LNCAP (cell line): ENCODE data around the gene SGK1.

Experiments
- TF ChIP-seq, protein P1 (sequence below): fragments of 450-650 bp; IDR thresholded peaks from 2 replicates; pipeline ENCODE4 v1.5.1; 2017; ENCODE audit warnings: mild to moderate bottlenecking

Gene SGK1

DNA sequence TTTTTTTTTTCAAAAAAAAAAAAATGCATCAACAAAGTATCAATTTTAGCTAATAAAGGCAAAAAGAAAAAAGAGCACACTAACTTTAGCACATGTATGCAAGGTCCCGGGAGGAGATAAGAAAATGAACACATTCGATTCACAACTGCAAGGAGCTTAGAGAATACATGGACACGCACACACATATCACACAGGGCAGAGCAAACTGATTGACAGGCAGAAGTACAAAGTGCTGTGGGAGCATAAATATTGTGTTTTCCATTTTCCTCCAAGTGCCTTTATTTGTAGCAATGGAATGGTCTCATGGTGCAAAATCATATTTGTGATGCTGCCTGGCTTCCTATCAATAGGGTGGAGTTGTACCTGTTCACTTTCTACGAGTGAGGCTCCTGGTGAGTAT is 63.8 kb downstream of the SGK1 start:
- TF ChIP-seq, protein P1, sequence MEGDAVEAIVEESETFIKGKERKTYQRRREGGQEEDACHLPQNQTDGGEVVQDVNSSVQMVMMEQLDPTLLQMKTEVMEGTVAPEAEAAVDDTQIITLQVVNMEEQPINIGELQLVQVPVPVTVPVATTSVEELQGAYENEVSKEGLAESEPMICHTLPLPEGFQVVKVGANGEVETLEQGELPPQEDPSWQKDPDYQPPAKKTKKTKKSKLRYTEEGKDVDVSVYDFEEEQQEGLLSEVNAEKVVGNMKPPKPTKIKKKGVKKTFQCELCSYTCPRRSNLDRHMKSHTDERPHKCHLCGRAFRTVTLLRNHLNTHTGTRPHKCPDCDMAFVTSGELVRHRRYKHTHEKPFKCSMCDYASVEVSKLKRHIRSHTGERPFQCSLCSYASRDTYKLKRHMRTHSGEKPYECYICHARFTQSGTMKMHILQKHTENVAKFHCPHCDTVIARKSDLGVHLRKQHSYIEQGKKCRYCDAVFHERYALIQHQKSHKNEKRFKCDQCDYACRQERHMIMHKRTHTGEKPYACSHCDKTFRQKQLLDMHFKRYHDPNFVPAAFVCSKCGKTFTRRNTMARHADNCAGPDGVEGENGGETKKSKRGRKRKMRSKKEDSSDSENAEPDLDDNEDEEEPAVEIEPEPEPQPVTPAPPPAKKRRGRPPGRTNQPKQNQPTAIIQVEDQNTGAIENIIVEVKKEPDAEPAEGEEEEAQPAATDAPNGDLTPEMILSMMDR, result no peak

DNA sequence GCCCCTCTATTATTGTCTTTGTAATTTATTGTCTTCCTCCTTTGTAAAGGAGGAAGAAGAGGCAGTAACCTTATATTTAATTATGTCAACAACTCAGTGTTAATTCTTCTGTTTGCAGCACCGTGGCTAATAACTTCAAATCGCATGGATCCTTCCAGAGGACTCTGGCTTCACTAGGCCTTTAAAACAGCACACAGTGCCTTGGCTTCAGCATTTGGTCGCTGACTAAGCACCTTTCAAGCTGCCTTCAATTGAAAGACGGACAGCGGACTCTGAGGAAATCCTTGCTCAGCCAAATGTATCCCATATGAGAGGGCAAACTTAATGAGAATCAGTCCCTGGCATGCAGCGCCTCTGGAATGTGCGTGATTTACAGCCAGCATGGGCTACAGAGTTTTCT is 64.2 kb downstream of the SGK1 start:
- TF ChIP-seq, protein P1, result no peak

DNA sequence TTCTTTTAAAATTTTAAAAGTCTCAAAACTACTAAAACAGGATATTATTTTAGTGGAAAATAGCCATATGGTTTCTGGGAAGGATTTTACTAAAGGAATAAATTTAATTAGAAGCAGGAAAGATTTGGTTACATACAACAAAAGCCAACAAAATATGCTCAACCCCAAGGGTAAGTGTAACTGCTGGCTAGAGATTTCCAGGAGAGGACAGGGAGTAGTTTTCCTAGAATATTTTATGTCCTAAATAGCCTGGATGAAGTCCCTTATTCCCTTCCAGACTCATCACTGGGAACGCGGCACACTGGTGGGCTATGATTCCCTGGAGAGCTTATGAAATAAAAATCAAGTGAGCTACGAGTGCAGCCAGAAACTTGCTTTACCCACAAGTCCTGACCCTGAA is 66.6 kb downstream of the SGK1 start:
- TF ChIP-seq, protein P1, result no peak

DNA sequence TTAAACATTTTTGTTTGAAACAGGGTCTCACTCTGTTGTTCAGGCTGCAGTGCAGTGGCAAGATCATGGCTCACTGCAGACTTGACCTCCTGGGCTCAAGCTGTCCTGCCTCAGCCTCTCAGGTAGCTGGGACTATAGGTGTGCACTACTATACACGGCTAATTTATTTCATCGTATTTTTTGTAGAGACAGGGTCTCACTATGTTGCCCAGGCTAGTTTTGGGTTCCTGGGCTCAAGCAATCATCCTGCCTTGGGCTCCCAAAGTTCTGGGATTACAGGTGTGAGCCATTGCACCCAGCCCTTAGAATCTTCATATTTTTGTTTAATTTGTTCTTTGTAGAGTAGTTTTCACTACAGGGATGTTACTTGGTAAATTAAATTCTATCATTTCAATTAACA is 67.1 kb downstream of the SGK1 start:
- TF ChIP-seq, protein P1, result no peak

DNA sequence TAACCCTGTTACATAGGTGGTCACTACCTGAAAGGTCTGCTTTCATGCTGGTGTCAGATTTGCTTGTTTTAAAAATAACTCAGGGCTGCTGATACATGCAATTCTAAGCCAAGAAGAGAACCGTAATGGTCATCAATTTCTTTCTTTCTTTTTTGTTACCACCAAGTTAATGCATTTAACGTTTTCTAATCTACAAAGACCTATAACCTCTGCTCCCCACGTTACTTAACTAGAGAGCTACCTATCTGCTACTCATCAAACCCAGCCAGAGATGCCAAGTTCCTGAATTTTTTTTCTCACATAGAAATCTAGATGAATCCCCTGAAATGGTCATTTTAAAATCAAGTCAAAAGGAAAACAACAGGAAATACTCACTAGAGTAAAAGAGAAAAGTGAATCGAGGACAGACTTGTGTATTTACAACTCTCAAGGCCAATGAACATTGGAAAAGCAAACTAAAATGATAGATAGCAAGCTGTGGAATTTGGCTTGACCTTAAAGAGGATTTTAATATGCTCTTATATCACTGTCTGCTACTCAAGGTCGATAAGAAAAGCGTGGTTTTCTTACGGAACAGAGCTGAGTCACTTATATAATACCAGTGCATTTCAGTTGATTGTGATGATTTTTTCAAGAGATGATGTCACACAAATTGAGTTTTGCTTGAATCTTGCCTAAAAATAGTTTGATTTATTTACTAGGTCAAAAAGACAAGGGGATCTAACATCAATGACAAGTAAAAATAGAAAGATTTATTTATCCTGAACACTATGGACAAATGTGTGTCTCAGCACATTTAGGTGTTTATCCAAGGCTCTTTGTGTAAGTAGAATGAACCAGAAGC is 67.9 kb downstream of the SGK1 start:
- TF ChIP-seq, protein P1, result no peak

DNA sequence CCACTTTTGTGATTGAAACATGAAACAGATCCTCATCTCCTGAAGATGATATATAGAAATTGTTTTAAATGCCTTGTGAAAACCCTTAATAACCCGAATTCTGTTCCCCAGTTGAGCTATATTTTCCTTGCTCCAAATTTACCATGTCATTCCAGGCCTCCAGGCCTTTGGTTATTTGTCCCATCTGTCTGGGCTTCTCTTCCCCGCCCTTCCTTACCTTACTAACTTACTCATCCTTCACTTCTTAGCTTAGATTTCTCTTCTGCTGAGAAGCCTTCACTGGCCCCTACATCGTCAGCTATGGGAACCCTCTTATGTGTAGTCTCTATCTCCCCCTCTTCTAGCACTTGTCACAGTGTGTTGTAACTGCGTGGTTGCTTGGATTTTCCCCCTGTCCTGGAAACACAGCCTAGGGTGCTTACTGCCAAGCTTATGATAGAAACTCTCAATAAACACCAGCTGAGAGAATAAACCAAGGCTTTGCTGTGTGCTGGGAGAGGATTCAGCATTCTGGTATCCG is 68.6 kb downstream of the SGK1 start:
- TF ChIP-seq, protein P1, result no peak

DNA sequence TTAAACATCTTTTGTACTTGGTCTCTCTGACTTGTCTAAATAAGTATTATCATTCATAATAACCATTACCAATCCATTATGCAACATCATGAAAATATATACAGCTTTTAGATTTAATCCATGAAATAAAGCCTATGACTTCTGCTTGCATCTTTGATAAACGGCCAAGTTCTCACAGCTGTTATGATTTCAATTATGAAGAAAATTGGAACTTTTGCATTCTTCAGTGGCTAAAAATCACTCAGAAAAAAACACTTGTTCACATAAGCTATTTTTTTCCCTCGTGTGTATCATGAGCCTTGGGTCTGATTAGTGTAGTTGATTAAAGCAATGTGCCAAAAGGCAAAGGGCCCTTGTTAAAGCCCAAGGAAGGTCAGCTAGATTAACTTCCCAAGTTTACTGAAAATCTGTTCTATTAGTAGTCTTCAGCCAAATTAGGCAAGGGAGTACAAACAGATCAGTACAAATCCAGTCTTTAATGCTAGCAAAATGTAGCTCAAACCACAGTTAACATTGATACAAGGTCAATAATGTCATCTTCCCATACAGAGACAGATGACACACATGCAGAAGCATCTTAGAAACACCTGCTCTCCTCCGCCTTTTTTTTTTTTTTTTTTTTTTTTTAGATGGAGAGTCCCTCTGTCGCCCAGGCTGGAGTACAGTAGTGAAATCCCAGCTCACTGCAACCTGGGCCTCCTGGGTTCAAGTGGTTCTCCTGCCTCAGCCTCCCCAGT is 69.9 kb downstream of the SGK1 start:
- TF ChIP-seq, protein P1, result no peak
